HepG2 (cell line): ENCODE results near the gene ARPIN. TPM values are rescaled to one million over a fixed set of nuclear protein-coding genes. Genes with fewer than 3 reads are reported as not detected.

Experiments
- ATAC-seq: fragments of 200-7000 bp; cut with Tn5 transposase; 3 replicates; pipeline ENCODE4 v1.9.1; 2020; ENCODE audit warnings: mild to moderate bottlenecking, moderate library complexity
- BruUV-seq: library from RNA; stranded (reverse); fragments of 400-500 nt; replicated peaks from 2 replicates; lab custom pipeline; 2021; lab: Mats Ljungman, UMichigan
- CTCF ChIA-PET: fragments of 300-600 bp; formaldehyde crosslinking; extraction: SDS; loops from one replicate; lab custom pipeline; 2021; ENCODE audit warnings: low total read pairs, inconsistent platforms, low intra/inter-chr PET ratio; lab: Yijun Ruan, JAX
- POLR2A ChIA-PET: fragments of 350-600 bp; sonication (Branson Sonifier 250); formaldehyde crosslinking; loops from one replicate; lab custom pipeline; 2020; ENCODE audit warnings: antibody characterized with exemption, inconsistent platforms; lab: Yijun Ruan, JAX
- DNase-seq: peaks from one replicate; pipeline ENCODE4 v3.0.0-alpha.2; 2015; ENCODE audit warnings: low spot score
- FAIRE-seq: peaks from 3 replicates; lab custom pipeline; 2011; peaks lifted over from hg19 to GRCh38; lab: Jason Lieb, UNC
- H2AFZ ChIP-seq: one replicate; pipeline ENCODE4 v1.6.1; 2011; ENCODE audit warnings: low read length, inconsistent platforms
- H3K27ac ChIP-seq: fragments of 300-600 bp; 3 replicates; pipeline ENCODE4 v1.8.0; 2011; ENCODE audit warnings: mixed run types, mild to moderate bottlenecking, mixed read lengths, low read length, inconsistent platforms; ENCODE audit not compliant: insufficient read depth; ENCODE audit errors: extremely low read length
- H3K27me3 ChIP-seq, 2 experiments: fragments of 200-600 bp in 1 of 2; 2 replicates in 1 of 2; 3 replicates in 1 of 2; pipeline versions ENCODE4 v1.6.0 to v1.8.0; 2011; ENCODE audit warnings: low read length in 2 of 2, mild to moderate bottlenecking in 2 of 2, moderate library complexity in 2 of 2, inconsistent platforms in 1 of 2; ENCODE audit not compliant: insufficient read depth in 2 of 2, control insufficient read depth in 1 of 2
- H3K36me3 ChIP-seq, 2 experiments: fragments of 200-600 bp in 1 of 2; replicated peaks in 1 of 2; 2 replicates in 1 of 2; 3 replicates in 1 of 2; pipeline versions ENCODE4 v1.5.1 to v1.8.0; 2011; ENCODE audit warnings: low read length in 2 of 2, inconsistent platforms in 1 of 2; ENCODE audit not compliant: insufficient read depth in 2 of 2, control insufficient read depth in 1 of 2
- H3K4me1 ChIP-seq: 2 replicates; pipeline ENCODE4 v1.5.1; 2012; ENCODE audit warnings: low read length, inconsistent platforms; ENCODE audit not compliant: insufficient read depth
- H3K4me2 ChIP-seq: 2 replicates; pipeline ENCODE4 v1.6.0; 2011; ENCODE audit warnings: low read depth, low read length, inconsistent platforms
- H3K4me3 ChIP-seq, 3 experiments: fragments of 200-600 bp in 1 of 3; sonication (generic), shearing (Covaris generic) in 1 of 3; replicated peaks in 1 of 3; 2 replicates each; pipeline ENCODE4 v1.5.1; 2011 to 2016; ENCODE audit warnings: low read length in 3 of 3, inconsistent platforms in 2 of 3, low read depth in 2 of 3, mild to moderate bottlenecking in 2 of 3, control low read depth in 1 of 3, mixed read lengths in 1 of 3; ENCODE audit not compliant: insufficient read depth in 1 of 3
- H3K79me2 ChIP-seq: one replicate; pipeline ENCODE4 v1.6.1; 2011; ENCODE audit warnings: low read length, inconsistent platforms; ENCODE audit not compliant: insufficient read depth
- H3K9ac ChIP-seq: 2 replicates; pipeline ENCODE4 v1.6.0; 2011; ENCODE audit warnings: mild to moderate bottlenecking, low read depth, low read length, inconsistent platforms; ENCODE audit not compliant: insufficient read depth
- H3K9me3 ChIP-seq: 2 replicates; pipeline ENCODE4 v1.5.1; 2012; ENCODE audit warnings: mild to moderate bottlenecking, low read length
- H4K20me1 ChIP-seq: 2 replicates; pipeline ENCODE4 v1.6.0; 2011; ENCODE audit warnings: inconsistent platforms, mild to moderate bottlenecking, low read length, moderate library complexity; ENCODE audit not compliant: insufficient read depth
- BCLAF1 ChIP-seq: fragments of 450-650 bp; IDR thresholded peaks from 2 replicates; pipeline ENCODE4 v1.6.1; 2017; ENCODE audit warnings: mild to moderate bottlenecking
- CTCF ChIP-seq: sonication (generic); formaldehyde crosslinking; IDR thresholded peaks from 2 replicates; pipeline ENCODE4 v1.5.0; 2020; ENCODE audit warnings: mild to moderate bottlenecking, missing genetic modification reagents, moderate library complexity
- KAT7 ChIP-seq: IDR thresholded peaks from 2 replicates; pipeline ENCODE4 v1.6.1; 2018; ENCODE audit warnings: borderline replicate concordance, missing compliant biosample characterization
- KDM2A ChIP-seq: sonication (generic); formaldehyde crosslinking; IDR thresholded peaks from 2 replicates; pipeline ENCODE4 v1.4.0; 2020; ENCODE audit warnings: low read depth, missing genetic modification reagents, borderline replicate concordance
- NFE2L2 ChIP-seq: fragments of 150-350 bp; IDR thresholded peaks from 2 replicates; pipeline ENCODE4 v1.6.1; 2014; ENCODE audit warnings: low read length
- NFYB ChIP-seq: sonication (generic); formaldehyde crosslinking; IDR thresholded peaks from 2 replicates; pipeline ENCODE4 v1.4.0; 2020; ENCODE audit warnings: missing genetic modification reagents
- RAD21 ChIP-seq: fragments of 450-650 bp; formaldehyde crosslinking; IDR thresholded peaks from 2 replicates; pipeline ENCODE4 v1.5.0; 2020; ENCODE audit warnings: mild to moderate bottlenecking
- SMC3 ChIP-seq: IDR thresholded peaks from 2 replicates; pipeline ENCODE4 v1.6.1; 2011; ENCODE audit warnings: low read length, improper control_type of control experiment
- STAG1 ChIP-seq: sonication (generic); formaldehyde crosslinking; IDR thresholded peaks from 2 replicates; pipeline ENCODE4 v1.4.0; 2020; ENCODE audit warnings: missing genetic modification reagents
- ZFX ChIP-seq: sonication (generic); formaldehyde crosslinking; IDR thresholded peaks from 2 replicates; pipeline ENCODE4 v1.4.0; 2020; ENCODE audit warnings: mild to moderate bottlenecking, low read depth, missing genetic modification reagents, moderate library complexity
- ZNF670 ChIP-seq: sonication (generic); formaldehyde crosslinking; IDR thresholded peaks from 2 replicates; pipeline ENCODE4 v1.8.0; 2022; ENCODE audit warnings: mild to moderate bottlenecking, missing genetic modification reagents, borderline replicate concordance
- ZNF800 ChIP-seq: sonication (generic); formaldehyde crosslinking; IDR thresholded peaks from 2 replicates; pipeline ENCODE4 v1.4.0; 2020; ENCODE audit warnings: missing genetic modification reagents
- WGBS: methylation state at CpG from one replicate; pipeline ENCODE4 v1.1.6; 2017; ENCODE audit warnings: low lambda C conversion rate; 5-methylcytosine and 5-hydroxymethylcytosine counted together
- in situ Hi-C: cut with HindIII; loops from 2 replicates; pipeline ENCODE4 v1.10.0; 2017; ENCODE audit warnings: low pct_unique_long_range_greater_than_20kb; ENCODE audit not compliant: extremely low pct_ligation_motif_present
- intact Hi-C: fragments of 100-400 bp; cut with micrococcal nuclease; formaldehyde crosslinking; loops from one replicate; pipeline ENCODE4 v1.10.0; 2022; ENCODE audit not compliant: unreplicated experiment
- polyA plus RNA-seq, 8 experiments: library from polyadenylated mRNA; depleted of rRNA in 3 of 8; stranded (reverse) in 7 of 8; unstranded in 1 of 8; fragments of >200 nt; fragmentation: Illumina TruSeq in 4 of 8; extraction: Trizol in 4 of 8; gene quantifications; 2 replicates each; pipeline versions ENCODE4 v1.2.1 to v1.2.3, GENCODE V29; 2011 to 2016; ENCODE audit warnings: low read depth in 4 of 8, missing spikeins in 1 of 8, mixed read lengths in 1 of 8; ENCODE audit not compliant: insufficient read depth in 1 of 8
- total RNA-seq, 5 experiments: library from RNA; depleted of rRNA; stranded (reverse); fragments of >200 nt; fragmentation: Illumina TruSeq; extraction: Trizol; gene quantifications; 2 replicates each; pipeline ENCODE4 v1.2.3, GENCODE V29; 2016; ENCODE audit warnings: low read depth in 1 of 5

Gene ARPIN
- total and polyA plus RNA-seq, 2 of the 13 experiments (the other 11 are each of a cell fraction or from before 2014, with no cell fraction given), result 2.8 to 5.0 TPM

GRCh38 chr15:89888214-89888804 is 24.4 kb downstream of the ARPIN start:
- no peak overlapping the region for H3K27ac ChIP-seq
- peaks cover 14% of the 10 kb centered on the region; the same call in 1 of the 2 replicates for H3K4me1 ChIP-seq
- H3K27me3 ChIP-seq, result no peaks in the 10 kb centered on the region
- peaks cover 7 to 38% of the 10 kb centered on the region in 2 experiments for H3K36me3 ChIP-seq
- in situ Hi-C loops, result no loop called here
- CTCF ChIA-PET, result interaction anchor here (0.9 to 2.4 kb wide), 2 partner anchors 127 to 148 kb away, joined by 6 to 26 read pairs; no protein-coding TSS in a partner anchor
- no peak overlapping the region for H3K9ac ChIP-seq
- DNase-seq (peak; percentile 56), FAIRE-seq (peak; percentile 64), ATAC-seq (peak; percentile 71)
- intact Hi-C loops, result loop anchor here (1.0 kb wide), 2 partner anchors 128 to 148 kb away; no protein-coding TSS in a partner anchor
- 72% methylated on average over 4 of the region's 4 CpGs for WGBS
- peaks cover 12% of the 10 kb centered on the region for H3K79me2 ChIP-seq
- H4K20me1 ChIP-seq, result no peaks in the 10 kb centered on the region
- no peak overlapping the region for H2AFZ ChIP-seq
- POLR2A ChIA-PET, result interaction anchor here (1.0 to 1.5 kb wide), 2 partner anchors 25 to 76 kb away, joined by 3 to 4 read pairs; partner anchors contain the start of gene ARPIN
- no TSS peak for BruUV-seq
- no peak overlapping the region for H3K4me2 ChIP-seq
- H3K4me3 ChIP-seq, result no peak overlapping the region
- TF ChIP-seq RAD21 (peak; percentile 43; the same call in 1 of the 2 replicates), KAT7 (CRISPR knock-in tag) (no peak), CTCF (peak; percentile 60), STAG1 (CRISPR knock-in tag) (peak; percentile 76), SMC3 (peak; percentile 39; the same call in 1 of the 2 replicates)
- H3K9me3 ChIP-seq, result no peaks in the 10 kb centered on the region

GRCh38 chr15:89885611-89886010 is 27.1 kb downstream of the ARPIN start:
- no peaks in the 10 kb centered on the region for H3K9me3 ChIP-seq
- H3K27ac ChIP-seq, result no peak overlapping the region
- no peak overlapping the region for H3K4me3 ChIP-seq
- H3K4me1 ChIP-seq, result no peaks in the 10 kb centered on the region
- in situ Hi-C loops, result no loop called here
- ChIA-PET CTCF (no interaction called here), POLR2A (no interaction called here)
- intact Hi-C loops, result no loop called here
- no peaks in the 10 kb centered on the region for H4K20me1 ChIP-seq
- DNase-seq, result no peak
- ATAC-seq, result no peak
- peaks cover 7 to 56% of the 10 kb centered on the region in 2 experiments for H3K36me3 ChIP-seq
- no peak overlapping the region for H2AFZ ChIP-seq
- no TSS peak for BruUV-seq
- 97% methylated on average over 2 of the region's 2 CpGs for WGBS
- no peak for FAIRE-seq
- H3K27me3 ChIP-seq, result no peaks in the 10 kb centered on the region
- H3K9ac ChIP-seq, result no peak overlapping the region
- H3K4me2 ChIP-seq, result no peak overlapping the region
- no peaks in the 10 kb centered on the region for H3K79me2 ChIP-seq
- TF ChIP-seq ZNF800 (CRISPR knock-in tag) (no peak), ZNF670 (CRISPR knock-in tag) (no peak), KDM2A (no peak), ZFX (CRISPR knock-in tag) (no peak), BCLAF1 (no peak), NFE2L2 (no peak), NFYB (CRISPR knock-in tag) (no peak)
